Neural cell (in vitro differentiated cells): ENCODE data around the gene GAPVD1. TPM values are rescaled to one million over a fixed set of nuclear protein-coding genes. Genes with fewer than 3 reads are reported as not detected.

Experiments
- H2AFZ ChIP-seq: fragments of 200-600, 300-800 bp; sonication (generic), shearing (Covaris generic); 2 replicates; pipeline ENCODE4 v1.6.0; 2014; ENCODE audit warnings: low read depth, mild to moderate bottlenecking, antibody characterized with exemption, low read length, moderate library complexity
- H3F3A ChIP-seq: fragments of 200-600 bp; shearing (Covaris generic); 2 replicates; pipeline ENCODE4 v1.6.1; 2016; ENCODE audit warnings: mild to moderate bottlenecking, moderate library complexity, mixed read lengths, antibody characterized with exemption, low read length; ENCODE audit not compliant: insufficient read depth, poor library complexity, severe bottlenecking
- H3K27ac ChIP-seq: fragments of 200-600, 300-800 bp; sonication (generic), shearing (Covaris generic); 2 replicates; pipeline ENCODE4 v1.5.1; 2014; ENCODE audit warnings: mild to moderate bottlenecking, low read length, moderate library complexity
- H3K27me3 ChIP-seq: fragments of 300-800, 200-600 bp; sonication (generic), shearing (Covaris generic); 2 replicates; pipeline ENCODE4 v1.6.0; 2014; ENCODE audit warnings: mild to moderate bottlenecking, low read depth, low read length, moderate library complexity; ENCODE audit not compliant: insufficient read depth
- H3K36me3 ChIP-seq: fragments of 300-800, 200-600 bp; sonication (generic), shearing (Covaris generic); 2 replicates; pipeline ENCODE4 v1.5.1; 2014; ENCODE audit warnings: mild to moderate bottlenecking, antibody characterized with exemption, low read length, moderate library complexity; ENCODE audit not compliant: insufficient read depth
- H3K4me2 ChIP-seq: fragments of 300-800, 200-600 bp; sonication (generic), shearing (Covaris generic); 2 replicates; pipeline ENCODE4 v1.6.0; 2014; ENCODE audit warnings: mild to moderate bottlenecking, low read length
- H3K4me3 ChIP-seq: fragments of 300-800, 200-600 bp; sonication (generic), shearing (Covaris generic); 2 replicates; pipeline ENCODE4 v1.5.1; 2014; ENCODE audit warnings: mild to moderate bottlenecking, low read length, moderate library complexity
- H3K79me2 ChIP-seq: fragments of 200-600 bp; shearing (Covaris generic); replicated peaks from 2 replicates; pipeline ENCODE4 v1.6.0; 2014; ENCODE audit warnings: mild to moderate bottlenecking, low read length, moderate library complexity; ENCODE audit not compliant: insufficient read depth
- H3K9ac ChIP-seq: fragments of 300-800, 200-600 bp; sonication (generic), shearing (Covaris generic); 2 replicates; pipeline ENCODE4 v1.6.1; 2016; ENCODE audit warnings: mild to moderate bottlenecking, low read length, mixed read lengths
- H3K9me2 ChIP-seq: fragments of 200-600 bp; shearing (Covaris generic); 2 replicates; pipeline ENCODE4 v1.6.1; 2016; ENCODE audit warnings: mild to moderate bottlenecking, low read length, mixed read lengths; ENCODE audit not compliant: insufficient read depth
- H3K9me3 ChIP-seq: fragments of 200-600, 300-800 bp; sonication (generic), shearing (Covaris generic); 2 replicates; pipeline ENCODE4 v1.6.1; 2016; ENCODE audit warnings: mild to moderate bottlenecking, mixed run types, low read length, moderate library complexity, mixed read lengths
- H4K20me1 ChIP-seq: fragments of 200-600 bp; shearing (Covaris generic); 2 replicates; pipeline ENCODE4 v1.6.1; 2016; ENCODE audit warnings: mild to moderate bottlenecking, mixed run types; ENCODE audit not compliant: insufficient read depth
- EP300 ChIP-seq: fragments of 450-650 bp; conservative IDR thresholded peaks from 2 replicates; pipeline ENCODE4 v1.6.1; 2014; ENCODE audit warnings: antibody characterized with exemption, mild to moderate bottlenecking, moderate library complexity; ENCODE audit not compliant: poor library complexity, severe bottlenecking
- EZH2 ChIP-seq: fragments of 200-600, 300-800 bp; shearing (Covaris generic), sonication (generic); IDR thresholded peaks from 2 replicates; pipeline ENCODE4 v1.6.1; 2014; ENCODE audit warnings: antibody characterized with exemption, low read length, borderline replicate concordance, mild to moderate bottlenecking; ENCODE audit not compliant: insufficient read depth, poor library complexity, severe bottlenecking
- MXI1 ChIP-seq: fragments of 450-650 bp; conservative IDR thresholded peaks from 2 replicates; pipeline ENCODE4 v1.6.1; 2014; ENCODE audit warnings: antibody characterized with exemption, mild to moderate bottlenecking; ENCODE audit not compliant: poor library complexity, severe bottlenecking
- POLR2AphosphoS5 ChIP-seq: IDR thresholded peaks from 2 replicates; pipeline ENCODE4 v1.6.1; 2012
- RAD21 ChIP-seq: fragments of 450-650 bp; conservative IDR thresholded peaks from 2 replicates; pipeline ENCODE4 v1.6.1; 2014; ENCODE audit warnings: antibody characterized with exemption, mild to moderate bottlenecking, moderate library complexity
- REST ChIP-seq: IDR thresholded peaks from 2 replicates; pipeline ENCODE4 v1.6.1; 2012; ENCODE audit warnings: borderline replicate concordance
- SMC3 ChIP-seq: fragments of 450-650 bp; conservative IDR thresholded peaks from 2 replicates; pipeline ENCODE4 v1.6.1; 2014; ENCODE audit warnings: antibody characterized with exemption, mild to moderate bottlenecking, moderate library complexity; ENCODE audit not compliant: poor library complexity
- TAF1 ChIP-seq: IDR thresholded peaks from 2 replicates; pipeline ENCODE4 v1.6.1; 2012; ENCODE audit warnings: low read depth
- polyA plus RNA-seq: library from polyadenylated mRNA; depleted of rRNA; stranded (reverse); fragments of >200 nt; gene quantifications from 2 replicates; pipeline ENCODE4 v1.2.3, GENCODE V29; 2014
- TF ChIP-seq, protein P1 (sequence below): fragments of 450-650 bp; IDR thresholded peaks from 2 replicates; pipeline ENCODE4 v1.5.1; 2014; ENCODE audit warnings: antibody characterized with exemption, mild to moderate bottlenecking, moderate library complexity; ENCODE audit not compliant: poor library complexity, severe bottlenecking

Gene GAPVD1
- polyA plus RNA-seq, 1 donor from 2014 or later: 49.2 TPM

GRCh38 chr9:125359011-125359410 is 97.4 kb downstream of the GAPVD1 start:
- Histone ChIP-seq H3K27ac (no peak overlapping the region), H3K79me2 (no peaks in the 10 kb centered on the region), H3K36me3 (peaks cover 7% of the 10 kb centered on the region), H3K9me3 (no peaks in the 10 kb centered on the region), H3K9me2 (no peaks in the 10 kb centered on the region), H3K4me3 (no peak overlapping the region), H3K27me3 (no peaks in the 10 kb centered on the region), H3F3A (no peaks in the 10 kb centered on the region), H2AFZ (no peak overlapping the region), H3K4me2 (no peak overlapping the region), H4K20me1 (no peaks in the 10 kb centered on the region), H3K9ac (no peak overlapping the region)
- TF ChIP-seq, protein P1, sequence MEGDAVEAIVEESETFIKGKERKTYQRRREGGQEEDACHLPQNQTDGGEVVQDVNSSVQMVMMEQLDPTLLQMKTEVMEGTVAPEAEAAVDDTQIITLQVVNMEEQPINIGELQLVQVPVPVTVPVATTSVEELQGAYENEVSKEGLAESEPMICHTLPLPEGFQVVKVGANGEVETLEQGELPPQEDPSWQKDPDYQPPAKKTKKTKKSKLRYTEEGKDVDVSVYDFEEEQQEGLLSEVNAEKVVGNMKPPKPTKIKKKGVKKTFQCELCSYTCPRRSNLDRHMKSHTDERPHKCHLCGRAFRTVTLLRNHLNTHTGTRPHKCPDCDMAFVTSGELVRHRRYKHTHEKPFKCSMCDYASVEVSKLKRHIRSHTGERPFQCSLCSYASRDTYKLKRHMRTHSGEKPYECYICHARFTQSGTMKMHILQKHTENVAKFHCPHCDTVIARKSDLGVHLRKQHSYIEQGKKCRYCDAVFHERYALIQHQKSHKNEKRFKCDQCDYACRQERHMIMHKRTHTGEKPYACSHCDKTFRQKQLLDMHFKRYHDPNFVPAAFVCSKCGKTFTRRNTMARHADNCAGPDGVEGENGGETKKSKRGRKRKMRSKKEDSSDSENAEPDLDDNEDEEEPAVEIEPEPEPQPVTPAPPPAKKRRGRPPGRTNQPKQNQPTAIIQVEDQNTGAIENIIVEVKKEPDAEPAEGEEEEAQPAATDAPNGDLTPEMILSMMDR: no peak
- TF ChIP-seq RAD21 (no peak), EP300 (no peak), MXI1 (no peak), REST (no peak)

GRCh38 chr9:125360601-125361000 is 99.0 kb downstream of the GAPVD1 start:
- H3F3A ChIP-seq: no peaks in the 10 kb centered on the region
- no peaks in the 10 kb centered on the region for H4K20me1 ChIP-seq
- no peaks in the 10 kb centered on the region for H3K27me3 ChIP-seq
- H3K9ac ChIP-seq: no peak overlapping the region
- H3K36me3 ChIP-seq: peaks cover 13% of the 10 kb centered on the region
- no peak overlapping the region for H3K4me2 ChIP-seq
- TF ChIP-seq EZH2 (no peak), MXI1 (no peak), RAD21 (no peak), SMC3 (no peak), EP300 (no peak), TAF1 (no peak), REST (no peak), POLR2AphosphoS5 (no peak)
- TF ChIP-seq, protein P1: no peak
- no peaks in the 10 kb centered on the region for H3K9me2 ChIP-seq
- H3K27ac ChIP-seq: no peak overlapping the region
- no peaks in the 10 kb centered on the region for H3K9me3 ChIP-seq
- no peak overlapping the region for H2AFZ ChIP-seq
- no peak overlapping the region for H3K4me3 ChIP-seq
- H3K79me2 ChIP-seq: no peaks in the 10 kb centered on the region
